MM.1S (cell line): Measurements from ENCODE around the gene RNF182.

Experiments used
- EZH2 ChIP-seq: fragments of 300-600 bp; sonication (generic); optimal IDR thresholded peaks from 2 replicates; pipeline ENCODE3; 2017; ENCODE audit warnings: low read depth, mild to moderate bottlenecking, antibody characterized with exemption, low read length, mixed read lengths
- EZH2phosphoT487 ChIP-seq: fragments of 300-600 bp; sonication (generic); IDR thresholded peaks from 2 replicates; pipeline ENCODE4 v1.6.1; 2018; ENCODE audit warnings: antibody characterized with exemption, low read length
- TF ChIP-seq, protein P1 (sequence below): fragments of 300-600 bp; sonication (generic); IDR thresholded peaks from 2 replicates; pipeline ENCODE4 v1.5.1; 2016; ENCODE audit warnings: antibody characterized with exemption, low read length, mixed read lengths

DNA sequence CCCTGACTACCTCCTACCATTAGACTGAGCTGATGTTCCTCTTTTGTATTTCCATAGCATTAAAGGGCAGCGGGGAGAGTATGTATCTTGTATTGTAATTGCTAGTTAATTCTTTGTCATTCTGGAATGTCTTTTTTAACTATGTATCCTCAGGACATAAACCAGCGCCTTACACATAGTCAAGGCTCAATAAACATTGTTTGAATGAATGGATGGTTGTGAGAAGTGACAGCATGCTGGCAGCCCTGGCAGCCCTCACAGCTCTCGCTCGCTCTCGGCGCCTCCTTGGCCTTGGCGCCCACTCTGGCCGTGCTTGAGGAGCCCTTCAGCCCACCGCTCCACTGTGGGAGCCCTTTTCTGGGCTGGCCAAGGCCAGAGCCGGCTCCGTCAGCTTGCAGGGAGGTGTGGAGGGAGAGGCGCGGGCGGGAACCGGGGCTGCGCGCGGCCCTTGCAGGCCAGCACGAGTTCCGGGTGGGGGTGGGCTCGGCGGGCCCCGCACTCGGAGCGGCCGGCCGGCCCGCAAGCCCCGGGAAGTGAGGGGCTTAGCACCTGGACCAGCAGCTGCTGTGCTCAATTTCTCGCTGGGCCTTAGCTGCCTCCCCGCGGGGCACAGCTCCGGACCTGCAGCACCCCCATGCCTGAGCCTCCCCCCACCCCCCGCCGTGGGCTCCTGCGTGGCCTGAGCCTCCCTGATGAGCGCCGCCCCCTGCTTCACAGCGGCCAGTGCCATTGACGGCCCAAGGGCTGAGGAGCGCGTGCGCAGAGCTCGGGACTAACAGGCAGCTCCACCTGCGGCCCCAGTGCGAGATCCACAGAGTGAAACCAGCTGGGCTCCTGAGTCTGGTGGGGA, 93.1 kb downstream of the RNF182 start:
- TF ChIP-seq, protein P1, sequence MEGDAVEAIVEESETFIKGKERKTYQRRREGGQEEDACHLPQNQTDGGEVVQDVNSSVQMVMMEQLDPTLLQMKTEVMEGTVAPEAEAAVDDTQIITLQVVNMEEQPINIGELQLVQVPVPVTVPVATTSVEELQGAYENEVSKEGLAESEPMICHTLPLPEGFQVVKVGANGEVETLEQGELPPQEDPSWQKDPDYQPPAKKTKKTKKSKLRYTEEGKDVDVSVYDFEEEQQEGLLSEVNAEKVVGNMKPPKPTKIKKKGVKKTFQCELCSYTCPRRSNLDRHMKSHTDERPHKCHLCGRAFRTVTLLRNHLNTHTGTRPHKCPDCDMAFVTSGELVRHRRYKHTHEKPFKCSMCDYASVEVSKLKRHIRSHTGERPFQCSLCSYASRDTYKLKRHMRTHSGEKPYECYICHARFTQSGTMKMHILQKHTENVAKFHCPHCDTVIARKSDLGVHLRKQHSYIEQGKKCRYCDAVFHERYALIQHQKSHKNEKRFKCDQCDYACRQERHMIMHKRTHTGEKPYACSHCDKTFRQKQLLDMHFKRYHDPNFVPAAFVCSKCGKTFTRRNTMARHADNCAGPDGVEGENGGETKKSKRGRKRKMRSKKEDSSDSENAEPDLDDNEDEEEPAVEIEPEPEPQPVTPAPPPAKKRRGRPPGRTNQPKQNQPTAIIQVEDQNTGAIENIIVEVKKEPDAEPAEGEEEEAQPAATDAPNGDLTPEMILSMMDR, result no peak
- no peak for TF ChIP-seq EZH2
- TF ChIP-seq EZH2phosphoT487, result no peak
